Measurements from ENCODE around the gene HACD2. TPM values are rescaled to one million over a fixed set of nuclear protein-coding genes. Genes with fewer than 3 reads are reported as not detected.

HACD2 gene
- polyA plus RNA-seq, 1 of the 3 experiments (the other 2 are of a cell fraction): 13.8 TPM

GRCh38 chr3:123475786-123476185 is 109.1 kb downstream of the HACD2 start:
- 70% methylated on average over 7 of the region's 7 CpGs for WGBS (ENCODE audit: low lambda C conversion rate)
- TF ChIP-seq POLR2AphosphoS5 (IDR thresholded peaks at IDR 0.05; ENCODE audit: low read depth, low read length) (no peak), FOXJ3 (CRISPR knock-in tag; IDR thresholded peaks at IDR 0.05) (no peak), RAD21 (IDR thresholded peaks at IDR 0.05; ENCODE audit: low read length) (no peak), JUND (IDR thresholded peaks at IDR 0.05) (no peak), TCF12 (IDR thresholded peaks at IDR 0.05) (no peak), ELF1 (IDR thresholded peaks at IDR 0.05) (no peak), EP300 (IDR thresholded peaks at IDR 0.05; ENCODE audit: borderline replicate concordance in 1 of 2, low read depth in 1 of 2, low read length in 1 of 2) (no peak), NFIC (IDR thresholded peaks at IDR 0.05; ENCODE audit: borderline replicate concordance) (no peak), USF1 (IDR thresholded peaks at IDR 0.05; ENCODE audit: borderline replicate concordance, low read depth) (no peak), SIN3A (IDR thresholded peaks at IDR 0.05; ENCODE audit: borderline replicate concordance, low read depth, low read length) (no peak), FOXM1 (IDR thresholded peaks at IDR 0.05; ENCODE audit: low read depth) (no peak), MEF2A (IDR thresholded peaks at IDR 0.05; ENCODE audit: borderline replicate concordance, low read depth) (no peak), USF2 (IDR thresholded peaks at IDR 0.05; ENCODE audit: borderline replicate concordance, low read depth, low read length) (no peak), CHD2 (IDR thresholded peaks at IDR 0.05; ENCODE audit: low read length, partially characterized antibody) (no peak), TAF1 (IDR thresholded peaks at IDR 0.05; ENCODE audit: borderline replicate concordance, low read depth, low read length) (no peak)
- Histone ChIP-seq H3K9me2 (no peaks in the 10 kb centered on the region), H3K79me2 (ENCODE audit: insufficient read depth) (no peaks in the 10 kb centered on the region), H3K27ac (ENCODE audit: low read depth in 2 of 2, low read length in 1 of 2) (no peak overlapping the region), H4K20me1 (ENCODE audit: insufficient read depth) (no peaks in the 10 kb centered on the region), H3K4me2 (no peak overlapping the region), H3K36me3 (replicated peaks in 1 of 2; ENCODE audit: control insufficient read depth in 1 of 2, insufficient read depth in 2 of 2, low read length in 1 of 2) (no peaks in the 10 kb centered on the region), H3F3A (replicated peaks; ENCODE audit: insufficient read depth) (no peaks in the 10 kb centered on the region), H3K9me3 (no peaks in the 10 kb centered on the region), H3K4me3 (ENCODE audit: low read depth in 2 of 2, low read length in 1 of 2) (no peak overlapping the region), H3K4me1 (ENCODE audit: control insufficient read depth in 1 of 2, insufficient read depth in 2 of 2, low read depth in 1 of 2, low read length in 1 of 2) (no peaks in the 10 kb centered on the region), H2AFZ (ENCODE audit: low read depth) (no peak overlapping the region), H3K27me3 (ENCODE audit: insufficient read depth) (peaks cover 38% of the 10 kb centered on the region), H3K9ac (no peak overlapping the region)
- CTCF ChIA-PET: interaction anchor here (1.7 to 2.7 kb wide), 3 partner anchors 9 to 146 kb away, joined by 5 to 10 read pairs (median 7); no protein-coding TSS in a partner anchor
- DNase-seq: no peak
- POLR2A ChIA-PET: no interaction called here

- H3K9me2 ChIP-seq: no peaks in the 10 kb centered on the region
- H3K4me2 ChIP-seq: no peak overlapping the region
- no peak overlapping the region for H2AFZ ChIP-seq (ENCODE audit: low read depth)
- peaks cover 16% of the 10 kb centered on the region for H3K27me3 ChIP-seq (ENCODE audit: insufficient read depth)
- POLR2A ChIA-PET: no interaction called here
- DNase-seq: no peak
- H3K79me2 ChIP-seq (ENCODE audit: insufficient read depth): no peaks in the 10 kb centered on the region
- H4K20me1 ChIP-seq (ENCODE audit: insufficient read depth): no peaks in the 10 kb centered on the region
- no peak overlapping the region for H3K9ac ChIP-seq
- no peak overlapping the region for H3K4me3 ChIP-seq (ENCODE audit: low read depth in 2 of 2, low read length in 1 of 2)
- H3K36me3 ChIP-seq (replicated peaks in 1 of 2; ENCODE audit: control insufficient read depth in 1 of 2, insufficient read depth in 2 of 2, low read length in 1 of 2): no peaks in the 10 kb centered on the region
- CTCF ChIA-PET: interaction anchor here (1.6 to 2.0 kb wide), 2 partner anchors 23 to 142 kb away, joined by 6 read pairs; partner anchors contain the start of gene ADCY5
- H3K27ac ChIP-seq (ENCODE audit: low read depth in 2 of 2, low read length in 1 of 2): no peak overlapping the region
- H3K9me3 ChIP-seq: no peaks in the 10 kb centered on the region
- H3K4me1 ChIP-seq (ENCODE audit: control insufficient read depth in 1 of 2, insufficient read depth in 2 of 2, low read depth in 1 of 2, low read length in 1 of 2): no peaks in the 10 kb centered on the region
- H3F3A ChIP-seq (replicated peaks; ENCODE audit: insufficient read depth): no peaks in the 10 kb centered on the region
- 73% methylated on average over 5 of the region's 5 CpGs for WGBS (ENCODE audit: low lambda C conversion rate)
- TF ChIP-seq TCF12 (IDR thresholded peaks at IDR 0.05) (no peak), PBX3 (IDR thresholded peaks at IDR 0.05) (no peak), FOXM1 (IDR thresholded peaks at IDR 0.05; ENCODE audit: low read depth) (no peak), IRF3 (IDR thresholded peaks at IDR 0.05; ENCODE audit: low read depth, low read length) (no peak), REST (IDR thresholded peaks at IDR 0.05; ENCODE audit: low read depth, low read length) (no peak)
Observed at GRCh38 chr3:123471106-123471505, 113.7 kb downstream of the HACD2 start.

Data from SK-N-SH (cell line).